SU-DHL-6 (cell line): ENCODE data around the gene SHOX.

Experiments
- H2AFZ ChIP-seq: fragments of 200-600 bp; sonication (generic); 2 replicates; pipeline ENCODE4 v1.6.1; 2014; ENCODE audit warnings: low read depth, mild to moderate bottlenecking, moderate library complexity, mixed read lengths, antibody characterized with exemption, low read length; ENCODE audit not compliant: severe bottlenecking
- H3F3A ChIP-seq: fragments of 200-600 bp; shearing (Covaris generic); 2 replicates; pipeline ENCODE4 v1.6.0; 2016; ENCODE audit warnings: antibody characterized with exemption, mild to moderate bottlenecking; ENCODE audit not compliant: insufficient read depth
- H3K27ac ChIP-seq: fragments of 200-600 bp; sonication (generic); 2 replicates; pipeline ENCODE4 v1.5.1; 2016; ENCODE audit warnings: low read depth, mild to moderate bottlenecking, low read length, moderate library complexity, mixed read lengths
- H3K27me3 ChIP-seq: fragments of 200-600 bp; sonication (generic), shearing (Covaris generic); 2 replicates; pipeline ENCODE4 v1.6.0; 2014; ENCODE audit warnings: mild to moderate bottlenecking, low read length
- H3K36me3 ChIP-seq: fragments of 200-600 bp; sonication (generic); 2 replicates; pipeline ENCODE4 v1.6.1; 2014; ENCODE audit warnings: mild to moderate bottlenecking, low read length, mixed read lengths
- H3K4me2 ChIP-seq: fragments of 300-600, 200-600 bp; shearing (Covaris generic), sonication (generic); 2 replicates; pipeline ENCODE4 v1.6.0; 2014; ENCODE audit warnings: low read length, low read depth, mild to moderate bottlenecking; ENCODE audit not compliant: poor library complexity, severe bottlenecking
- H3K4me3 ChIP-seq: fragments of 200-600 bp; sonication (generic); 2 replicates; pipeline ENCODE4 v1.5.1; 2014; ENCODE audit warnings: antibody characterized with exemption, low read length, mild to moderate bottlenecking, mixed read lengths; ENCODE audit not compliant: insufficient read depth, poor library complexity, severe bottlenecking
- H3K79me2 ChIP-seq: fragments of 200-600 bp; sonication (generic); 2 replicates; pipeline ENCODE4 v1.6.1; 2014; ENCODE audit warnings: mild to moderate bottlenecking, low read length, moderate library complexity; ENCODE audit not compliant: insufficient read depth
- H3K9ac ChIP-seq: fragments of 200-600 bp; sonication (generic); 2 replicates; pipeline ENCODE4 v1.7.0; 2014; ENCODE audit warnings: mild to moderate bottlenecking, low read length
- H3K9me2 ChIP-seq: fragments of 200-600 bp; sonication (generic); replicated peaks from 2 replicates; pipeline ENCODE4 v1.6.1; 2014; ENCODE audit warnings: low read length; ENCODE audit not compliant: insufficient read depth
- H3K9me3 ChIP-seq: fragments of 200-600 bp; sonication (generic); 2 replicates; pipeline ENCODE4 v1.6.1; 2014; ENCODE audit warnings: low read length, mixed read lengths; ENCODE audit not compliant: insufficient read depth
- H4K20me1 ChIP-seq: fragments of 200-600 bp; sonication (generic); 2 replicates; pipeline ENCODE4 v1.6.1; 2014; ENCODE audit warnings: low read depth, mild to moderate bottlenecking, antibody characterized with exemption, low read length, moderate library complexity, mixed read lengths
- CTCF ChIP-seq: fragments of 200-600 bp; sonication (generic); IDR thresholded peaks from one replicate; pipeline ENCODE4 v1.5.1; 2017; ENCODE audit warnings: antibody characterized with exemption, mild to moderate bottlenecking, low read length, moderate library complexity; ENCODE audit not compliant: insufficient read depth, poor library complexity, severe bottlenecking
- EZH2phosphoT487 ChIP-seq: fragments of 200-600 bp; sonication (generic), shearing (Covaris generic); conservative IDR thresholded peaks from 2 replicates; pipeline ENCODE4 v1.6.1; 2018; ENCODE audit warnings: mild to moderate bottlenecking, antibody characterized with exemption, low read length, moderate library complexity, mixed read lengths

SHOX gene

GRCh38 chrX:640641-641040, 10.1 kb downstream of the SHOX start:
- TF ChIP-seq CTCF (no peak), EZH2phosphoT487 (no peak)
- Histone ChIP-seq H3K27me3 (no peaks in the 10 kb centered on the region), H3K27ac (no peak overlapping the region), H3K9ac (no peak overlapping the region), H3K9me2 (no peaks in the 10 kb centered on the region), H4K20me1 (no peaks in the 10 kb centered on the region), H2AFZ (no peak overlapping the region), H3K4me2 (no peak overlapping the region), H3F3A (no peaks in the 10 kb centered on the region), H3K79me2 (no peaks in the 10 kb centered on the region), H3K4me3 (no peak overlapping the region), H3K9me3 (no peaks in the 10 kb centered on the region), H3K36me3 (no peaks in the 10 kb centered on the region)

GRCh38 chrX:641671-642435, 11.3 kb downstream of the SHOX start:
- Histone ChIP-seq H3F3A (no peaks in the 10 kb centered on the region), H3K9me2 (no peaks in the 10 kb centered on the region), H4K20me1 (no peaks in the 10 kb centered on the region), H3K79me2 (no peaks in the 10 kb centered on the region), H3K4me2 (no peak overlapping the region), H3K27me3 (no peaks in the 10 kb centered on the region), H3K9ac (no peak overlapping the region), H2AFZ (no peak overlapping the region), H3K9me3 (no peaks in the 10 kb centered on the region), H3K4me3 (no peak overlapping the region), H3K27ac (no peak overlapping the region), H3K36me3 (no peaks in the 10 kb centered on the region)
- TF ChIP-seq CTCF: no peak
- TF ChIP-seq EZH2phosphoT487: no peak

GRCh38 chrX:642436-643240, 12.0 kb downstream of the SHOX start:
- H3K9me2 ChIP-seq: no peaks in the 10 kb centered on the region
- H3F3A ChIP-seq: no peaks in the 10 kb centered on the region
- no peaks in the 10 kb centered on the region for H3K27me3 ChIP-seq
- no peak overlapping the region for H3K9ac ChIP-seq
- no peak overlapping the region for H3K27ac ChIP-seq
- H3K4me2 ChIP-seq: no peak overlapping the region
- TF ChIP-seq EZH2phosphoT487 (no peak), CTCF (no peak)
- H2AFZ ChIP-seq: no peak overlapping the region
- no peaks in the 10 kb centered on the region for H3K36me3 ChIP-seq
- H3K79me2 ChIP-seq: no peaks in the 10 kb centered on the region
- no peaks in the 10 kb centered on the region for H3K9me3 ChIP-seq
- H3K4me3 ChIP-seq: no peak overlapping the region
- H4K20me1 ChIP-seq: no peaks in the 10 kb centered on the region
